Rectal smooth muscle tissue (tissue), 1 donor: ENCODE results near the gene NARF.

Source experiments
- H3K27ac ChIP-seq: one replicate; pipeline ENCODE4 v1.7.0; 2013; ENCODE audit warnings: low read depth, low read length, inconsistent platforms
- H3K27me3 ChIP-seq: one replicate; pipeline ENCODE4 v1.7.0; 2013; ENCODE audit warnings: low read length; ENCODE audit not compliant: control insufficient read depth, insufficient read depth
- H3K36me3 ChIP-seq: one replicate; pipeline ENCODE4 v1.7.0; 2013; ENCODE audit warnings: low read length; ENCODE audit not compliant: control insufficient read depth, insufficient read depth
- H3K4me1 ChIP-seq: one replicate; pipeline ENCODE4 v1.7.0; 2013; ENCODE audit warnings: low read length; ENCODE audit not compliant: control insufficient read depth, insufficient read depth
- H3K4me3 ChIP-seq: one replicate; pipeline ENCODE4 v1.7.0; 2013; ENCODE audit warnings: low read length
- H3K9ac ChIP-seq: one replicate; pipeline ENCODE4 v1.7.0; 2013; ENCODE audit warnings: low read length

NARF gene

GRCh38 chr17:82418001-82418986 is 40.2 kb upstream of the NARF start, which contains the start of the genes HEXD and OGFOD3:
TSS of gene HEXD (plus strand) at chr17:82418347. CDS start at chr17:82419800, 1,453 bp downstream.
TSS of gene OGFOD3 (minus strand) at chr17:82418586. CDS start at chr17:82418485, 101 bp downstream.
- Histone ChIP-seq H3K9ac (peak within 1 kb of the TSS; percentile 61), H3K4me1 (no peaks in the 10 kb centered on the region), H3K36me3 (peaks cover 8% of the 10 kb centered on the region), H3K27me3 (no peaks in the 10 kb centered on the region), H3K27ac (peak within 1 kb of the TSS; percentile 87), H3K4me3 (peak within 1 kb of the TSS; percentile 80)

GRCh38 chr17:82419540-82419939 is 39.0 kb upstream of the NARF start:
- H3K9ac ChIP-seq = no peak overlapping the region
- H3K4me3 ChIP-seq = no peak overlapping the region
- no peaks in the 10 kb centered on the region for H3K27me3 ChIP-seq
- H3K4me1 ChIP-seq = no peaks in the 10 kb centered on the region
- no peak overlapping the region for H3K27ac ChIP-seq
- H3K36me3 ChIP-seq = peaks cover 8% of the 10 kb centered on the region

DNA sequence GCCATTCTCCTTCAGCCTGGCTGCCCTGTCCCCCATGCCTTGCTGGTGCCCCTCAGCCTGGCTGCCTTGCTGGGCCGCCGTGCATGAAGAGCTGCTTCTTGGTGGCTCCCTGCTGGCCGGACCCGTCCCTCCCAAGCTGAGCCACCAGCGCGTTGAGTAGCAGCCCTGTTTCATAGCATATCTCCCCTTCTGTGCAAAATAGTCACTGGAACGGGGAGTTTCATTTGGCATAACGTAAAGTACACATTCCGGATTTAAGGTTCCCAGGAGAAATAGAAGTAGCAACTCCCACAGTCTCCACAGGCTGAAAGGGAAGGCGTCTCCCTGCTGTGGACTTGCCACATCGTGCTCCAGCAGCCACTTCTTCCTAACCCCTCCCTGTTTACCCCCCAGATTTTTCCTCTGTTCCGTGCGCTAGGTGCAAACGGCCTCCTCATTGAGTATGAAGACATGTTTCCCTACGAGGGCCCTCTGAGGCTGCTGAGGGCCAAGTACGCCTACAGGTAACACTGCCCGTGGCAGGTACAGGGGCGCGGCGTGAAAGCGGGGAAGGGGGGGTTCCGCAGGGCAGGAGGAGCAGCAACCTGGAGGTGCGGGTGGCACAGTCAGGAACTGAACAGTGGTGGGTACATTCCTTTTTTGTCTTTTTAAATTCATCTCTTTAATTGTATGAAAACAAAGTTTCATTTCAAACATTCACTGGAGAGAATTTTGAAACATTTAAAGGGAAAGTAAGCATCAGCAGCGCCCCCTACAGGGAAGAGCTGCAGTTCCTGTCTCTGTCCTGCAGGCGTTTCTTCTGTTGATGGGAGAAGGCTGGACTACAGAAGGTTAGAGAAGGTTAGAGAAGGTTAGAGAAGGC is 34.3 kb upstream of the NARF start:
- H3K27ac ChIP-seq = no peak overlapping the region
- H3K27me3 ChIP-seq = no peaks in the 10 kb centered on the region
- H3K4me3 ChIP-seq = no peak overlapping the region

GRCh38 chr17:82424863-82425159 is 33.7 kb upstream of the NARF start:
- H3K4me1 ChIP-seq = no peaks in the 10 kb centered on the region
- H3K27me3 ChIP-seq = no peaks in the 10 kb centered on the region
- H3K27ac ChIP-seq = no peak overlapping the region
- H3K4me3 ChIP-seq = no peak overlapping the region
- peaks cover 8% of the 10 kb centered on the region for H3K36me3 ChIP-seq
- H3K9ac ChIP-seq = no peak overlapping the region

More for the DNA sequence above, 34.3 kb upstream of the NARF start:
- Histone ChIP-seq H3K4me1 (no peaks in the 10 kb centered on the region), H3K36me3 (peaks cover 8% of the 10 kb centered on the region), H3K9ac (no peak overlapping the region)

DNA sequence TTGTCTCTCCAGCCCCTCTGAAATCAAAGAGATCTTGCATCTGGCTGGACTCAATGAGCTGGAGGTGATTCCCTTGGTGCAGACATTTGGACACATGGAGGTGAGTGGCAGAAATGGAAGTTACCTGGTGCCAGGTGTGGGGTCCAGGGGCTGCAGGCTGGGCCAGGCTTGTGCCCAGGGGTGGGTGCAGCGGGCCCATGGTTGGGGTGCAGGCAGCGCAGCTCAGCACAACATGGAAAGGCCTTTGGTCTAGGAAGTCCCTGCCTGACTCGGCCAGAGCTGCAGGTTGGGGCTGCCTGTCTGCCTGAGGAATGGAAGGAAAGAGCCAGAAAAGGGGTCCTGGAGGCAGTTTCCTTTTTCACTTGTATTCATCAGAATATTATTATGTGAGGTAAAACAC is 30.0 kb upstream of the NARF start:
- no peak overlapping the region for H3K4me3 ChIP-seq
- no peak overlapping the region for H3K27ac ChIP-seq
- H3K27me3 ChIP-seq = no peaks in the 10 kb centered on the region
- H3K9ac ChIP-seq = no peak overlapping the region
- H3K36me3 ChIP-seq = no peaks in the 10 kb centered on the region
- no peaks in the 10 kb centered on the region for H3K4me1 ChIP-seq

DNA sequence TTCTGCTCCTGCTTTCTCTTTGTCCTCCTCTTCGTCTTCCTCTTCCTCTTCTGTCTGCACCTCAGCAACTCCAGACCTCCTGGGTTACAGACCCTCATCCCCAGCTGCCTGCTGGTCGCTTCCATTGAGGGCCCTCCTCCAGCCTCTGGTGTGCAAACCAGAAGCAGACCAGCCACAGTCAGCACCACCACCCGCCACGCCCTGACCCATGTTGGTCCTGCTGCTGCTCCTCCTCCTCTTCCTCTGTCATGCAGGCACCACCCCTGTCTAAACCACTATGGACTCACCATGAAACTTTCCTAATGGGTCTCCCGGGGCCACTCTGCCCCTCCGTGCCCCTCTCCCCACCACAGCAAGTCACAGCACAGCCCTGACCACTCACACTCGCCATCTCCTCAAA is 28.7 kb upstream of the NARF start:
- Histone ChIP-seq H3K4me1 (no peaks in the 10 kb centered on the region), H3K9ac (no peak overlapping the region), H3K36me3 (no peaks in the 10 kb centered on the region), H3K4me3 (no peak overlapping the region), H3K27me3 (no peaks in the 10 kb centered on the region), H3K27ac (no peak overlapping the region)

DNA sequence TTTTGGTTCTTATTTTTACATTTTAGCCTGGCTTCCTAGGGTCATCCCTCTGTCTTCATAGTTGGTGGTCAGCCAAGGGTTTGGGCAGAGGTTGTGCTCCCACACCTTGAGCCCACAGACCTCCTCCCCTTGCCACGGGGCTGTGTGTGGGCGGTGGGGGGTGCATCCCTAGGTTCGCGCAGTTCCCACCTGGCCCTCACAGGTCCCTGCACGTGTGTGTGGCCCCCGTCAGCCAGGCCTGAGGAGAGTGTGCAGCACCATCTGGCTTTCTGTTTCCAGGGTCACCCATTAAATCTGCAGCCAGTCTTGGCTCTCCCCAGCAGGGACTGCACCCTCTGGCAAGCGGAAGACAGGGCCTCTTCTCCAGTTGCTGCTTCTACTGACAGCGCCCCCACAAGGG is 26.5 kb upstream of the NARF start:
- peaks cover 3% of the 10 kb centered on the region for H3K36me3 ChIP-seq
- H3K4me1 ChIP-seq = no peaks in the 10 kb centered on the region
- H3K27ac ChIP-seq = no peak overlapping the region
- H3K4me3 ChIP-seq = no peak overlapping the region
- no peaks in the 10 kb centered on the region for H3K27me3 ChIP-seq
- H3K9ac ChIP-seq = no peak overlapping the region

GRCh38 chr17:82433560-82434215 is 24.9 kb upstream of the NARF start:
- no peak overlapping the region for H3K9ac ChIP-seq
- no peak overlapping the region for H3K27ac ChIP-seq
- H3K4me1 ChIP-seq = no peaks in the 10 kb centered on the region
- H3K27me3 ChIP-seq = no peaks in the 10 kb centered on the region
- no peak overlapping the region for H3K4me3 ChIP-seq
- peaks cover 5% of the 10 kb centered on the region for H3K36me3 ChIP-seq

- Histone ChIP-seq H3K27ac (no peak overlapping the region), H3K27me3 (no peaks in the 10 kb centered on the region), H3K9ac (no peak overlapping the region), H3K36me3 (peaks cover 5% of the 10 kb centered on the region), H3K4me3 (no peak overlapping the region), H3K4me1 (no peaks in the 10 kb centered on the region)
Measured at GRCh38 chr17:82434216-82434565, 24.4 kb upstream of the NARF start.

DNA sequence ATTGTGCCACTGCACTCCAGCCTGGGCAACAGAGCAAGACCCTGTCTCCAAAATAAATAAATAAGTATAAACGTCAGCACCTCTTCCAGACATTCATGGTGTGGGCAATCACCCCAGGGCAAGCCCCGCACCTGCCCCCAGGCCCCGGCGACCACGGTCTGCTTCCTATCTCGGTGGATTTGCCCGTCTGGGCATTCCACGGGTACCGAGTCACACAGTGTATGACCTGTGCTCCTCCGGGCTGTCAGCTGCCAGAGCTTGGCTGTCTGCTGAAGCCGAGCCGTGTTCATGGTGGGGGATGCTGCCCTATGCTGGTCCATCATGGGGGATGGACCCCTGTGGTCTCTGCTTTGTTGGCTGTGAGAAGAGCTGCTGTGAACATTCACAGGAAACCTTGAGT is 23.4 kb upstream of the NARF start:
- Histone ChIP-seq H3K27me3 (no peaks in the 10 kb centered on the region), H3K4me3 (no peak overlapping the region), H3K9ac (no peak overlapping the region), H3K27ac (no peak overlapping the region), H3K4me1 (no peaks in the 10 kb centered on the region), H3K36me3 (peaks cover 5% of the 10 kb centered on the region)

- H3K36me3 ChIP-seq = peaks cover 5% of the 10 kb centered on the region
- H3K4me3 ChIP-seq = no peak overlapping the region
- H3K27ac ChIP-seq = no peak overlapping the region
- no peak overlapping the region for H3K9ac ChIP-seq
- H3K27me3 ChIP-seq = no peaks in the 10 kb centered on the region
- no peaks in the 10 kb centered on the region for H3K4me1 ChIP-seq
Measured at GRCh38 chr17:82435601-82436583, 22.6 kb upstream of the NARF start.
